ENCODE data around the gene DIS3L2.

DNA sequence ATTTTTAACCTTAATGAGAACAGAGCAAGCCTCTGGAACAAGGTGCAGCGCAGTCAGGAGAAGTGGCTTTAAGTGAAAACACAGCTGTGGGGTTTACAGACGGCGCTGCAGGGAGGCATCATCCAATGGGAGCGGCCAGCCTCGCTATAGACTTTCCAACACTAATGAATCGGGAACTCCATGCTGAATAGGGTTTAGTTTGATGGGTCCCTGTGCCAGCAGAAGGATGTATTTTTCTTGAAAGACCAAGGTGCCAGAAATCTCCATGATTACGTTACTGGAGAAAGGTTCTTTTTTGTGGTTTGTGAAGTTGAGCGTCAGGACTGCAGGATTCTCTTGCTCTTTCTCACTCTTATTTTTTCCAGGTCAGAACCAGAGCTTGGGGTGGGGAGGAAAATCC is 329.2 kb downstream of the DIS3L2 start:
- TF ChIP-seq, protein P1, sequence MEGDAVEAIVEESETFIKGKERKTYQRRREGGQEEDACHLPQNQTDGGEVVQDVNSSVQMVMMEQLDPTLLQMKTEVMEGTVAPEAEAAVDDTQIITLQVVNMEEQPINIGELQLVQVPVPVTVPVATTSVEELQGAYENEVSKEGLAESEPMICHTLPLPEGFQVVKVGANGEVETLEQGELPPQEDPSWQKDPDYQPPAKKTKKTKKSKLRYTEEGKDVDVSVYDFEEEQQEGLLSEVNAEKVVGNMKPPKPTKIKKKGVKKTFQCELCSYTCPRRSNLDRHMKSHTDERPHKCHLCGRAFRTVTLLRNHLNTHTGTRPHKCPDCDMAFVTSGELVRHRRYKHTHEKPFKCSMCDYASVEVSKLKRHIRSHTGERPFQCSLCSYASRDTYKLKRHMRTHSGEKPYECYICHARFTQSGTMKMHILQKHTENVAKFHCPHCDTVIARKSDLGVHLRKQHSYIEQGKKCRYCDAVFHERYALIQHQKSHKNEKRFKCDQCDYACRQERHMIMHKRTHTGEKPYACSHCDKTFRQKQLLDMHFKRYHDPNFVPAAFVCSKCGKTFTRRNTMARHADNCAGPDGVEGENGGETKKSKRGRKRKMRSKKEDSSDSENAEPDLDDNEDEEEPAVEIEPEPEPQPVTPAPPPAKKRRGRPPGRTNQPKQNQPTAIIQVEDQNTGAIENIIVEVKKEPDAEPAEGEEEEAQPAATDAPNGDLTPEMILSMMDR (conservative IDR thresholded peaks at IDR 0.05) = no peak
- no peak for TF ChIP-seq EZH2 (IDR thresholded peaks at IDR 0.05; ENCODE audit: low read depth)
